Measurements from ENCODE around the gene ASB13. TPM values are rescaled to one million over a fixed set of nuclear protein-coding genes. Genes with fewer than 3 reads are reported as not detected.

Gene ASB13
- total and polyA plus RNA-seq, 3 experiments from 2014 or later: 6.8 to 8.7 (median 7.5) TPM

DNA sequence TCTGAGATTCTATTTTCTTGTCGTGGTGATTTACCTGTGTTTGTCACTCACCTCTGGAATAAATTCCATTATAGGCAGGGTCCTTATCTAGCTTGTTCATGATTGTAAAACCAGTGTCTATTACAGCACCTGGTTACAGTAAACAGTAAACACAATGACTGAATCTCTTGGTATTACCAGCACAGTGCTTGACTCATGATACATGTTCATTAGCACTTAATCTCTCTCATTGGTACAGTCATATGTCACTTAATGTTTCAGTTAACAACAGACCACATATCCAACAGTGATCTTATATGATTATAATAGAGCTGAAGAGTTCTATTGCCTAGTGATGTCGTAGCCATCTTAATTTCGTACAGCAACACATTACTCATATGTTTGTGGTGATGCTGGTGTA is 16.7 kb upstream of the ASB13 start:
- DNase-seq: no peak
- Histone ChIP-seq H3K27me3 (ENCODE audit: insufficient read depth, low read length, poor library complexity, severe bottlenecking) (no peaks in the 10 kb centered on the region), H3K4me1 (ENCODE audit: insufficient read depth, low read length) (peaks cover 30% of the 10 kb centered on the region), H3K36me3 (ENCODE audit: insufficient read depth, low read length) (no peaks in the 10 kb centered on the region), H3K4me3 (ENCODE audit: low read length) (no peak overlapping the region), H3K27ac (ENCODE audit: low read depth, low read length) (no peak overlapping the region), H3K9me3 (ENCODE audit: low read length) (no peaks in the 10 kb centered on the region)
- Mint-ChIP-seq H3K9me3 (no peaks in the 10 kb centered on the region), H3K36me3 (peaks cover 0 to 15% (median 0%) of the 10 kb centered on the region in 3 donors), H3K27ac (peak overlapping the region in 2 of 8 donors; percentile 21 to 61), H3K4me1 (peaks cover 31 to 40% (median 37%) of the 10 kb centered on the region in 3 donors), H3K27me3 (peaks cover 18 to 20% of the 10 kb centered on the region in 2 donors), H3K4me3 (peak overlapping the region in 3 of 7 donors; percentile 4 to 65 (median 17))
- ChIA-PET CTCF (no interaction called here), POLR2A (interaction anchor here (1.4 kb wide), 1 partner anchor 207 kb away, joined by 6 read pairs; the partner anchor contains the start of genes ANKRD16 and FBH1)

GRCh38 chr10:5681930-5682329 is 15.5 kb upstream of the ASB13 start:
- Histone ChIP-seq H3K27ac (ENCODE audit: low read depth, low read length) (no peak overlapping the region), H3K4me3 (ENCODE audit: low read length) (no peak overlapping the region), H3K4me1 (ENCODE audit: insufficient read depth, low read length) (peaks cover 18% of the 10 kb centered on the region), H3K36me3 (ENCODE audit: insufficient read depth, low read length) (no peaks in the 10 kb centered on the region), H3K9me3 (ENCODE audit: low read length) (no peaks in the 10 kb centered on the region), H3K27me3 (ENCODE audit: insufficient read depth, low read length, poor library complexity, severe bottlenecking) (no peaks in the 10 kb centered on the region)
- POLR2A ChIA-PET: no interaction called here
- Mint-ChIP-seq H3K36me3 (peaks cover 0 to 14% (median 0%) of the 10 kb centered on the region in 3 donors), H3K27ac (peak overlapping the region in 1 of 8 donors; percentile 67), H3K27me3 (peaks cover 23 to 28% of the 10 kb centered on the region in 2 donors), H3K9me3 (no peaks in the 10 kb centered on the region), H3K4me3 (peak overlapping the region in 1 of 7 donors; percentile 65), H3K4me1 (peaks cover 23 to 28% (median 26%) of the 10 kb centered on the region in 3 donors)
- CTCF ChIA-PET: interaction anchor here (1.1 to 1.6 kb wide), 2 partner anchors 191 to 405 kb away, joined by 3 read pairs; no protein-coding TSS in a partner anchor
- DNase-seq: no peak

- H3K36me3 ChIP-seq (ENCODE audit: insufficient read depth, low read length): no peaks in the 10 kb centered on the region
- H3K9me3 Mint-ChIP-seq: peaks cover 0 to 3% (median 0%) of the 10 kb centered on the region in 5 donors
- DNase-seq: no peak
- peaks cover 8 to 12% (median 9%) of the 10 kb centered on the region in 3 donors for H3K4me1 Mint-ChIP-seq
- H3K27me3 ChIP-seq (ENCODE audit: insufficient read depth, low read length, poor library complexity, severe bottlenecking): no peaks in the 10 kb centered on the region
- H3K36me3 Mint-ChIP-seq: peaks cover 0 to 7% (median 5%) of the 10 kb centered on the region in 3 donors
- no peak overlapping the region for H3K27ac Mint-ChIP-seq
- CTCF ChIA-PET: no interaction called here
- H3K4me1 ChIP-seq (ENCODE audit: insufficient read depth, low read length): peaks cover 6% of the 10 kb centered on the region
- peaks cover 32 to 36% of the 10 kb centered on the region in 2 donors for H3K27me3 Mint-ChIP-seq
- H3K27ac ChIP-seq (ENCODE audit: low read depth, low read length): no peak overlapping the region
- no peaks in the 10 kb centered on the region for H3K9me3 ChIP-seq (ENCODE audit: low read length)
- no peak overlapping the region for H3K4me3 ChIP-seq (ENCODE audit: low read length)
- POLR2A ChIA-PET: no interaction called here
- no peak overlapping the region for H3K4me3 Mint-ChIP-seq
Measured at GRCh38 chr10:5679606-5680005, 13.2 kb upstream of the ASB13 start.

DNA sequence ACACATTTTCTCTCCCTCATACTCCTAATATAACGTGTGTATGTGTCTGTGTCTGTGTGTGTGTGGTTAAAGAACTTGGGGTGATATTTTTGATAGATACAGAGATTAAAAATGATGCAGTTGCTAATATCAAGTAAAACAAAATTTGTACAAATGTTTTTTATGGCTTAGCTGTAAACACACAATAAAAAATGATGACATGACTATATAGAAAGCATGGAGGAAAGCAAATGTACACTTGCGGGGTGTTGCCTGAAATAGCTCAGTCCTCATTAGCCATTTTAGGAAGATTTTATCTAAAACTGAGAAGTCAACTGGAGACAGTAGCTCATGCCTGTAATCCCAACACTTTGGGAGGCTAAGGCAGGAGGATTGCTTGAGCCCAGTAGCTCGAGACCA is 12.6 kb upstream of the ASB13 start:
- no peak for DNase-seq
- ChIA-PET POLR2A (no interaction called here), CTCF (no interaction called here)
- no peaks in the 10 kb centered on the region for H3K36me3 ChIP-seq (ENCODE audit: insufficient read depth, low read length)
- no peak overlapping the region for H3K4me3 Mint-ChIP-seq
- H3K27me3 ChIP-seq (ENCODE audit: insufficient read depth, low read length, poor library complexity, severe bottlenecking): no peaks in the 10 kb centered on the region
- H3K27ac Mint-ChIP-seq: no peak overlapping the region
- no peak overlapping the region for H3K27ac ChIP-seq (ENCODE audit: low read depth, low read length)
- H3K36me3 Mint-ChIP-seq: peaks cover 0 to 12% (median 0%) of the 10 kb centered on the region in 3 donors
- H3K9me3 ChIP-seq (ENCODE audit: low read length): no peaks in the 10 kb centered on the region
- peaks cover 0 to 9% (median 3%) of the 10 kb centered on the region in 5 donors for H3K9me3 Mint-ChIP-seq
- H3K4me3 ChIP-seq (ENCODE audit: low read length): no peak overlapping the region
- peaks cover 3% of the 10 kb centered on the region for H3K4me1 ChIP-seq (ENCODE audit: insufficient read depth, low read length)
- H3K27me3 Mint-ChIP-seq: peaks cover 37 to 41% of the 10 kb centered on the region in 2 donors
- H3K4me1 Mint-ChIP-seq: peaks cover 3 to 7% (median 3%) of the 10 kb centered on the region in 3 donors

DNA sequence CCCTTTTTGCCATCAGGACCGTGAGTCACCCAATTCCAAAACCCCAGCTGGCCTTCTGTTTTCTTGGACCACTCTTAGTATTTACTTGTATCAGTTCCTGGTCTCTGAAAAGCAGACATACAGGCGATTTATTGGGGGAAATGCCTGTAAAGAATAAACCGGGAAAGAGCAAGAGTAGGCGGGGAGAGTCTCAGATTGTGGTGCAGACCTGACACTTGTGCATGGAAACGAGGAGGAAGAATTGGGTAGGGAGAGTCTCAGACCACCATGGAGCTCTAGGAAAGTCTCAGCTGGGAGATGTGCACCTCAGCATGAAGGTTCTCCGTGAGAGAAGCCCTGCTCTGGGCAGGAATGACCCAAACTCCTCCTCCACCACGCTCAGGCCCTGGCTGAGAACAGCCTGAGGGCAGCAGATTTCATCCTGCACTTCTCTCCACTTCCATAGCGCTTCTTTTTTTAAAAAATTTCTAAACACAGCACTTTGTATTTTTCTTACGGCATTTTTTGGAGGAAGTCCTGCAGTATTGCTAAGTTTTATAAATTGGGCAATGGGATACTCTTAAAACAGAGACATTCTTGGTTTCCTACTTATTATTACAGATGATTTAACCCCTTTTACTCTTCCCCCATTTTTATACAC is 12.1 kb upstream of the ASB13 start:
- peaks cover 0 to 10% (median 3%) of the 10 kb centered on the region in 5 donors for H3K9me3 Mint-ChIP-seq
- no peak overlapping the region for H3K4me3 ChIP-seq (ENCODE audit: low read length)
- no peaks in the 10 kb centered on the region for H3K27me3 ChIP-seq (ENCODE audit: insufficient read depth, low read length, poor library complexity, severe bottlenecking)
- POLR2A ChIA-PET: no interaction called here
- H3K4me3 Mint-ChIP-seq: no peak overlapping the region
- CTCF ChIA-PET: no interaction called here
- H3K4me1 ChIP-seq (ENCODE audit: insufficient read depth, low read length): no peaks in the 10 kb centered on the region
- H3K36me3 Mint-ChIP-seq: peaks cover 0 to 15% (median 0%) of the 10 kb centered on the region in 3 donors
- DNase-seq: no peak
- no peaks in the 10 kb centered on the region for H3K36me3 ChIP-seq (ENCODE audit: insufficient read depth, low read length)
- peaks cover 37 to 44% of the 10 kb centered on the region in 2 donors for H3K27me3 Mint-ChIP-seq
- H3K9me3 ChIP-seq (ENCODE audit: low read length): no peaks in the 10 kb centered on the region
- no peak overlapping the region for H3K27ac ChIP-seq (ENCODE audit: low read depth, low read length)
- peaks cover 0 to 3% (median 0%) of the 10 kb centered on the region in 3 donors for H3K4me1 Mint-ChIP-seq
- peak overlapping the region in 1 of 8 donors; percentile 13 for H3K27ac Mint-ChIP-seq

- CTCF ChIA-PET: no interaction called here
- POLR2A ChIA-PET: no interaction called here
Measured at GRCh38 chr10:5670662-5671375, 4.4 kb upstream of the ASB13 start.

DNA sequence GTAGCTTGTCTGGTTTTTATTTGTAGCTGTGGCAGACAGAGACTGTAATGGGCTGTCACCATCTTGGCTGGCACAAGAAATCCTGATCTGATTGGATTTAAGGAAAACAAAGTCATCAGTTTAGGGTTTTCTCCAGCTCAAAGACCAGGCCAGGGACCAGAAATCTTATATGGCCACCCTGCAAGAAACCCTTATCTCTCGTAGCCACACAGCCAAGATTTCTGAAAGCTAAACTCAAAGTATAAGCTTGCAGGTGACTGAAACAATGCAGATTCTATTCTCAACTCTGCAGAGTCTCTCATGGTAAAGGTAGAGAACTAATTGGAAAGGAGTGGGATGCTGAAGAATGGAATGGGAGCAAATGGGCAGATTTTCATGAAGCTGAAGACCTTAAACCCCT is 3.2 kb upstream of the ASB13 start:
- Mint-ChIP-seq H3K27me3 (peaks cover 10 to 35% of the 10 kb centered on the region in 2 donors), H3K27ac (no peak overlapping the region), H3K9me3 (peaks cover 1 to 14% (median 9%) of the 10 kb centered on the region in 5 donors), H3K4me1 (peaks cover 10 to 18% (median 16%) of the 10 kb centered on the region in 3 donors), H3K36me3 (peaks cover 0 to 21% (median 3%) of the 10 kb centered on the region in 3 donors), H3K4me3 (no peak overlapping the region)
- H3K27me3 ChIP-seq (ENCODE audit: insufficient read depth, low read length, poor library complexity, severe bottlenecking): no peaks in the 10 kb centered on the region
- no peak overlapping the region for H3K4me3 ChIP-seq (ENCODE audit: low read length)
- CTCF ChIA-PET: interaction anchor here (1.0 kb wide), 1 partner anchor 47 kb away, joined by 4 read pairs; no protein-coding TSS in a partner anchor
- DNase-seq: no peak
- H3K27ac ChIP-seq (ENCODE audit: low read depth, low read length): no peak overlapping the region
- H3K36me3 ChIP-seq (ENCODE audit: insufficient read depth, low read length): no peaks in the 10 kb centered on the region
- peaks cover 17% of the 10 kb centered on the region for H3K4me1 ChIP-seq (ENCODE audit: insufficient read depth, low read length)
- POLR2A ChIA-PET: interaction anchor here (0.7 kb wide), 2 partner anchors 9 to 15 kb away, joined by 3 to 4 read pairs; partner anchors contain the start of gene TASOR2
- no peaks in the 10 kb centered on the region for H3K9me3 ChIP-seq (ENCODE audit: low read length)

More at GRCh38 chr10:5670662-5671375, 4.4 kb upstream of the ASB13 start:
- H3K4me3 Mint-ChIP-seq: no peak overlapping the region
- peaks cover 1 to 16% (median 9%) of the 10 kb centered on the region in 5 donors for H3K9me3 Mint-ChIP-seq
- H3K4me1 Mint-ChIP-seq: peaks cover 7 to 12% (median 11%) of the 10 kb centered on the region in 3 donors
- Histone ChIP-seq H3K9me3 (ENCODE audit: low read length) (no peaks in the 10 kb centered on the region), H3K27me3 (ENCODE audit: insufficient read depth, low read length, poor library complexity, severe bottlenecking) (no peaks in the 10 kb centered on the region), H3K36me3 (ENCODE audit: insufficient read depth, low read length) (no peaks in the 10 kb centered on the region), H3K27ac (ENCODE audit: low read depth, low read length) (no peak overlapping the region), H3K4me1 (ENCODE audit: insufficient read depth, low read length) (peaks cover 9% of the 10 kb centered on the region), H3K4me3 (ENCODE audit: low read length) (no peak overlapping the region)
- no peak overlapping the region for H3K27ac Mint-ChIP-seq
- peaks cover 16 to 38% of the 10 kb centered on the region in 2 donors for H3K27me3 Mint-ChIP-seq
- DNase-seq: no peak
- H3K36me3 Mint-ChIP-seq: peaks cover 0 to 24% (median 3%) of the 10 kb centered on the region in 3 donors

- H3K4me3 Mint-ChIP-seq: peak overlapping the region in 1 of 7 donors; percentile 96
- H3K4me1 Mint-ChIP-seq: peaks cover 13 to 24% (median 18%) of the 10 kb centered on the region in 3 donors
- ChIA-PET CTCF (interaction anchor here (1.0 kb wide), 1 partner anchor 8 kb away, joined by 3 read pairs; no protein-coding TSS in a partner anchor), POLR2A (no interaction called here)
- no peak overlapping the region for H3K27ac Mint-ChIP-seq
- peaks cover 17% of the 10 kb centered on the region for H3K4me1 ChIP-seq (ENCODE audit: insufficient read depth, low read length)
- H3K27me3 Mint-ChIP-seq: peaks cover 5 to 26% of the 10 kb centered on the region in 2 donors
- H3K9me3 ChIP-seq (ENCODE audit: low read length): no peaks in the 10 kb centered on the region
- no peak overlapping the region for H3K27ac ChIP-seq (ENCODE audit: low read depth, low read length)
- no peaks in the 10 kb centered on the region for H3K36me3 ChIP-seq (ENCODE audit: insufficient read depth, low read length)
- H3K4me3 ChIP-seq (ENCODE audit: low read length): no peak overlapping the region
- H3K27me3 ChIP-seq (ENCODE audit: insufficient read depth, low read length, poor library complexity, severe bottlenecking): no peaks in the 10 kb centered on the region
- no peak for DNase-seq
- peaks cover 0 to 12% (median 3%) of the 10 kb centered on the region in 3 donors for H3K36me3 Mint-ChIP-seq
- peaks cover 0 to 8% (median 6%) of the 10 kb centered on the region in 5 donors for H3K9me3 Mint-ChIP-seq
Measured at GRCh38 chr10:5668429-5668828, 2.0 kb upstream of the ASB13 start.

Measured in CD8-positive, alpha-beta memory T cell (primary cell).